ENCODE measurements around the gene FAM168A.

DNA sequence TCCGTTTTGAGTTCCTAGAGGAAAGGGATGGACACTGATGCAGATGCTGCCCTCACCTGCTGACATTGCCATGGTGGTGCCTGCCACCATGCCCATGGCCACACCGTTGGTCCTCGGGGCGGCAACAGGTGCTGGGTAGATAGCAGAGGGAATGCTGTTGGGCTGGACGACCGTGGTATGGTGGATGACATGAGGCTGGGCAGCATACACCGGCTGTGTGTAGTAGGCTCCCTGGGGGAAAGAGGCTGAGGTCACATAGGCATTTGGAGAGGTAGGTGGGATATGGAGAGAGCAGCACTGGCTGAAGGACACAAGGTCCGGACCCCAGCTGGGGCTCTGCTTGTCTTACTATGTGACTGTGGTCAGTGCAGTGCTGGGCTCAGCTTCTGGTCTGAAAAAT is 188.5 kb downstream of the FAM168A start:
- TF ChIP-seq, protein P1, sequence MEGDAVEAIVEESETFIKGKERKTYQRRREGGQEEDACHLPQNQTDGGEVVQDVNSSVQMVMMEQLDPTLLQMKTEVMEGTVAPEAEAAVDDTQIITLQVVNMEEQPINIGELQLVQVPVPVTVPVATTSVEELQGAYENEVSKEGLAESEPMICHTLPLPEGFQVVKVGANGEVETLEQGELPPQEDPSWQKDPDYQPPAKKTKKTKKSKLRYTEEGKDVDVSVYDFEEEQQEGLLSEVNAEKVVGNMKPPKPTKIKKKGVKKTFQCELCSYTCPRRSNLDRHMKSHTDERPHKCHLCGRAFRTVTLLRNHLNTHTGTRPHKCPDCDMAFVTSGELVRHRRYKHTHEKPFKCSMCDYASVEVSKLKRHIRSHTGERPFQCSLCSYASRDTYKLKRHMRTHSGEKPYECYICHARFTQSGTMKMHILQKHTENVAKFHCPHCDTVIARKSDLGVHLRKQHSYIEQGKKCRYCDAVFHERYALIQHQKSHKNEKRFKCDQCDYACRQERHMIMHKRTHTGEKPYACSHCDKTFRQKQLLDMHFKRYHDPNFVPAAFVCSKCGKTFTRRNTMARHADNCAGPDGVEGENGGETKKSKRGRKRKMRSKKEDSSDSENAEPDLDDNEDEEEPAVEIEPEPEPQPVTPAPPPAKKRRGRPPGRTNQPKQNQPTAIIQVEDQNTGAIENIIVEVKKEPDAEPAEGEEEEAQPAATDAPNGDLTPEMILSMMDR (IDR thresholded peaks at IDR 0.05; ENCODE audit: low read depth, low read length), result no peak
- no peak for TF ChIP-seq EZH2phosphoT487 (IDR thresholded peaks at IDR 0.05; ENCODE audit: low read depth)

Data from OCI-LY3 (cell line).